A549 (cell line): ENCODE results near the gene BAG5. TPM values are rescaled to one million over a fixed set of nuclear protein-coding genes. Genes with fewer than 3 reads are reported as not detected.

Experiments
- ATAC-seq, 2 experiments: fragments of 200-7000 bp in 1 of 2; fragments of >200 bp in 1 of 2; cut with Nextera tagmentation in 1 of 2; cut with Tn5 transposase in 1 of 2; 3 replicates each; pipeline versions ENCODE4 v1.8.0 to v1.9.1; 2018 to 2020; ENCODE audit warnings: mild to moderate bottlenecking in 1 of 2, moderate library complexity in 1 of 2
- CTCF ChIA-PET: fragments of 300-600 bp; sonication (Branson Sonifier 250); formaldehyde crosslinking; extraction: SDS; loops from one replicate; lab custom pipeline; 2021; ENCODE audit warnings: antibody characterized with exemption, inconsistent platforms; lab: Yijun Ruan, JAX
- POLR2A ChIA-PET: fragments of 350-600 bp; formaldehyde crosslinking; extraction: SDS; loops from one replicate; lab custom pipeline; 2021; ENCODE audit warnings: antibody characterized with exemption, inconsistent platforms; lab: Yijun Ruan, JAX
- DNase-seq, 2 experiments: peaks; one replicate each; pipeline versions ENCODE4 v3.0.0 to v3.0.0-alpha.2; 2011 to 2016; ENCODE audit warnings: low read depth in 1 of 2, low spot score in 1 of 2
- FAIRE-seq: peaks from 2 replicates; lab custom pipeline; 2011; peaks lifted over from hg19 to GRCh38; lab: Jason Lieb, UNC
- H3K27ac ChIP-seq, 2 experiments: fragments of >200 bp; sonication (Bioruptor Twin); formaldehyde crosslinking; 3 replicates each; pipeline ENCODE4 v1.5.1; 2016 to 2017
- H3K4me1 ChIP-seq: fragments of >200 bp; sonication (Bioruptor Twin); formaldehyde crosslinking; 3 replicates; pipeline ENCODE4 v1.6.1; 2016
- H3K4me2 ChIP-seq: fragments of >200 bp; sonication (Bioruptor Twin); formaldehyde crosslinking; 3 replicates; pipeline ENCODE4 v1.6.1; 2016
- H3K4me3 ChIP-seq: fragments of >200 bp; sonication (Bioruptor Twin); formaldehyde crosslinking; 3 replicates; pipeline ENCODE4 v1.5.1; 2016
- H3K9me3 ChIP-seq: fragments of >200 bp; sonication (Bioruptor Twin); formaldehyde crosslinking; 3 replicates; pipeline ENCODE4 v1.6.1; 2016
- BHLHE40 ChIP-seq: IDR thresholded peaks from 2 replicates; pipeline ENCODE4 v1.6.1; 2012; ENCODE audit warnings: low read depth, low read length, inconsistent platforms
- CBX8 ChIP-seq: fragments of 200-600 bp; sonication (generic); IDR thresholded peaks from 2 replicates; pipeline ENCODE4 v1.6.1; 2016
- EHMT2 ChIP-seq: fragments of 200-600 bp; sonication (generic); IDR thresholded peaks from 2 replicates; pipeline ENCODE4 v1.6.1; 2016; ENCODE audit warnings: antibody characterized with exemption, low read depth, mild to moderate bottlenecking, moderate library complexity
- ESRRA ChIP-seq: fragments of 150-350 bp; IDR thresholded peaks from 2 replicates; pipeline ENCODE4 v1.6.1; 2014; ENCODE audit warnings: mild to moderate bottlenecking, low read length, borderline replicate concordance
- FOXS1 ChIP-seq: fragments of 250-450 bp; sonication (Bioruptor Pico); IDR thresholded peaks from 2 replicates; pipeline ENCODE4 v1.5.0; 2020; ENCODE audit warnings: mild to moderate bottlenecking, moderate library complexity
- GATA3 ChIP-seq: IDR thresholded peaks from 2 replicates; pipeline ENCODE4 v1.6.1; 2012; ENCODE audit warnings: borderline replicate concordance
- HDAC2 ChIP-seq: fragments of 200-600 bp; sonication (generic); IDR thresholded peaks from 2 replicates; pipeline ENCODE4 v1.6.1; 2016
- HMGXB4 ChIP-seq: fragments of 250-450 bp; sonication (Bioruptor Pico); IDR thresholded peaks from 2 replicates; pipeline ENCODE4 v1.5.0; 2021; ENCODE audit warnings: mild to moderate bottlenecking, moderate library complexity, borderline replicate concordance
- HOXA7 ChIP-seq: fragments of 250-450 bp; sonication (Bioruptor Pico); IDR thresholded peaks from 2 replicates; pipeline ENCODE4 v1.5.0; 2020; ENCODE audit warnings: mild to moderate bottlenecking, moderate library complexity
- JUN ChIP-seq, 2 experiments: fragments of >200 bp; sonication (Bioruptor Twin); formaldehyde crosslinking; IDR thresholded peaks; 2 replicates in 1 of 2; 3 replicates in 1 of 2; pipeline ENCODE4 v1.6.1; 2016 to 2017
- KDM1A ChIP-seq: fragments of 200-600 bp; sonication (generic); IDR thresholded peaks from 2 replicates; pipeline ENCODE4 v1.6.1; 2016; ENCODE audit warnings: low read depth, mild to moderate bottlenecking
- MAX ChIP-seq: IDR thresholded peaks from 2 replicates; pipeline ENCODE4 v1.6.1; 2012
- MAZ ChIP-seq: fragments of 150-350 bp; IDR thresholded peaks from 2 replicates; pipeline ENCODE4 v1.6.1; 2014; ENCODE audit warnings: antibody characterized with exemption, low read depth, low read length, borderline replicate concordance
- MYC ChIP-seq: IDR thresholded peaks from 2 replicates; pipeline ENCODE4 v1.6.1; 2012; ENCODE audit warnings: mild to moderate bottlenecking, inconsistent platforms, low read length, improper control_type of control experiment, borderline replicate concordance
- PBX3 ChIP-seq: IDR thresholded peaks from 2 replicates; pipeline ENCODE4 v1.6.1; 2012
- PHF8 ChIP-seq: fragments of 200-600 bp; sonication (generic); IDR thresholded peaks from 2 replicates; pipeline ENCODE4 v1.6.1; 2016; ENCODE audit warnings: low read depth, mild to moderate bottlenecking, antibody characterized with exemption, moderate library complexity, borderline replicate concordance
- POLR2A ChIP-seq: IDR thresholded peaks from 2 replicates; pipeline ENCODE4 v1.6.1; 2012; ENCODE audit warnings: mild to moderate bottlenecking, low read length
- POLR2AphosphoS2 ChIP-seq: conservative IDR thresholded peaks from 2 replicates; pipeline ENCODE4 v1.6.1; 2012; ENCODE audit warnings: low read length, improper control_type of control experiment, inconsistent platforms
- RAD21 ChIP-seq, 2 experiments: fragments of >200 bp in 1 of 2; sonication (Bioruptor Twin) in 1 of 2; formaldehyde crosslinking in 1 of 2; IDR thresholded peaks in 1 of 2; conservative IDR thresholded peaks in 1 of 2; 2 replicates in 1 of 2; 3 replicates in 1 of 2; pipeline ENCODE4 v1.6.1; 2012 to 2018; ENCODE audit warnings: inconsistent platforms in 1 of 2
- SMC3 ChIP-seq: fragments of >200 bp; sonication (Bioruptor Twin); formaldehyde crosslinking; IDR thresholded peaks from 3 replicates; pipeline ENCODE4 v1.6.1; 2018; ENCODE audit warnings: inconsistent platforms
- TP53 ChIP-seq: fragments of 250-450 bp; sonication (Bioruptor Pico); IDR thresholded peaks from 2 replicates; pipeline ENCODE4 v1.5.0; 2021; ENCODE audit warnings: mild to moderate bottlenecking, moderate library complexity
- WGBS: methylation state at CpG from one replicate; pipeline ENCODE4 v1.1.6; 2017; ENCODE audit errors: missing lambda C conversion rate; 5-methylcytosine and 5-hydroxymethylcytosine counted together
- polyA plus RNA-seq, 4 experiments: library from polyadenylated mRNA; depleted of rRNA in 3 of 4; stranded (reverse); fragments of >200 nt; fragmentation: RNase III in 1 of 4; extraction: RNeasy Plus Mini Kit Qiagen cat#74134 plus additional on column Dnase treatment in 1 of 4; gene quantifications; 2 replicates in 3 of 4; 3 replicates in 1 of 4; pipeline ENCODE4 v1.2.3, GENCODE V29; 2011 to 2017
- TF ChIP-seq, protein P1 (sequence below): fragments of >200 bp; sonication (Bioruptor Twin); formaldehyde crosslinking; IDR thresholded peaks from 2 replicates; pipeline ENCODE4 v1.6.1; 2016
- TF ChIP-seq, protein P2 (sequence below): fragments of 450-650 bp; IDR thresholded peaks from 2 replicates; pipeline ENCODE4 v1.6.1; 2014; ENCODE audit warnings: antibody characterized with exemption
- TF ChIP-seq, protein P3 (sequence below): IDR thresholded peaks from 2 replicates; pipeline ENCODE4 v1.6.1; 2012; ENCODE audit warnings: low read depth, borderline replicate concordance
- TF ChIP-seq, protein P4 (sequence below): fragments of >200 bp; sonication (Bioruptor Twin); formaldehyde crosslinking; IDR thresholded peaks from 3 replicates; pipeline ENCODE4 v1.5.1; 2016

BAG5 gene
- polyA plus RNA-seq, 2 of the 4 experiments (the other 2 are of a cell fraction), result 20.8 to 24.8 TPM

- Histone ChIP-seq H3K4me3 (peak overlapping the region; percentile 79), H3K27ac (peak overlapping the region; percentile 71 to 88), H3K4me1 (peaks cover 63% of the 10 kb centered on the region), H3K9me3 (no peaks in the 10 kb centered on the region), H3K4me2 (peak overlapping the region; percentile 100)
- CTCF ChIA-PET, result interaction anchor here (1.6 to 10.0 kb wide), 5 partner anchors 12 to 48 kb away, joined by 3 to 489 read pairs (median 59); partner anchors contain the start of genes BAG5 and TRMT61A
- DNase-seq, result no peak
- no peak for FAIRE-seq
- TF ChIP-seq, protein P1, sequence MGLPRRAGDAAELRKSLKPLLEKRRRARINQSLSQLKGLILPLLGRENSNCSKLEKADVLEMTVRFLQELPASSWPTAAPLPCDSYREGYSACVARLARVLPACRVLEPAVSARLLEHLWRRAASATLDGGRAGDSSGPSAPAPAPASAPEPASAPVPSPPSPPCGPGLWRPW, result no peak
- no peak for TF ChIP-seq KDM1A
- no peak for TF ChIP-seq POLR2AphosphoS2
- TF ChIP-seq, protein P2, sequence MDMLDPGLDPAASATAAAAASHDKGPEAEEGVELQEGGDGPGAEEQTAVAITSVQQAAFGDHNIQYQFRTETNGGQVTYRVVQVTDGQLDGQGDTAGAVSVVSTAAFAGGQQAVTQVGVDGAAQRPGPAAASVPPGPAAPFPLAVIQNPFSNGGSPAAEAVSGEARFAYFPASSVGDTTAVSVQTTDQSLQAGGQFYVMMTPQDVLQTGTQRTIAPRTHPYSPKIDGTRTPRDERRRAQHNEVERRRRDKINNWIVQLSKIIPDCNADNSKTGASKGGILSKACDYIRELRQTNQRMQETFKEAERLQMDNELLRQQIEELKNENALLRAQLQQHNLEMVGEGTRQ, result no peak
- TF ChIP-seq, protein P3, sequence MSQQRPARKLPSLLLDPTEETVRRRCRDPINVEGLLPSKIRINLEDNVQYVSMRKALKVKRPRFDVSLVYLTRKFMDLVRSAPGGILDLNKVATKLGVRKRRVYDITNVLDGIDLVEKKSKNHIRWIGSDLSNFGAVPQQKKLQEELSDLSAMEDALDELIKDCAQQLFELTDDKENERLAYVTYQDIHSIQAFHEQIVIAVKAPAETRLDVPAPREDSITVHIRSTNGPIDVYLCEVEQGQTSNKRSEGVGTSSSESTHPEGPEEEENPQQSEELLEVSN, result no peak
- TF ChIP-seq TP53 (CRISPR knock-in tag), result no peak
- no peak for TF ChIP-seq FOXS1 (CRISPR knock-in tag)
- TF ChIP-seq EHMT2, result no peak
- TF ChIP-seq HOXA7 (CRISPR knock-in tag), result no peak
- TF ChIP-seq ESRRA, result no peak
- TF ChIP-seq PHF8, result no peak
- no peak for TF ChIP-seq POLR2A
- no peak for TF ChIP-seq CBX8
- no peak for TF ChIP-seq HMGXB4 (CRISPR knock-in tag)
- ATAC-seq, result peak in 1 of 2 experiments; percentile 2; a peak in 4 of 6 replicates
- POLR2A ChIA-PET, result interaction anchor here (0.7 to 1.4 kb wide), 5 partner anchors 17 to 88 kb away, joined by 3 to 4 read pairs (median 4); no protein-coding TSS in a partner anchor
- WGBS, result 2% methylated on average over 11 of the region's 77 CpGs
These were observed 41.0 kb downstream of the BAG5 start for GRCh38 chr14:103521438-103521950.

DNA sequence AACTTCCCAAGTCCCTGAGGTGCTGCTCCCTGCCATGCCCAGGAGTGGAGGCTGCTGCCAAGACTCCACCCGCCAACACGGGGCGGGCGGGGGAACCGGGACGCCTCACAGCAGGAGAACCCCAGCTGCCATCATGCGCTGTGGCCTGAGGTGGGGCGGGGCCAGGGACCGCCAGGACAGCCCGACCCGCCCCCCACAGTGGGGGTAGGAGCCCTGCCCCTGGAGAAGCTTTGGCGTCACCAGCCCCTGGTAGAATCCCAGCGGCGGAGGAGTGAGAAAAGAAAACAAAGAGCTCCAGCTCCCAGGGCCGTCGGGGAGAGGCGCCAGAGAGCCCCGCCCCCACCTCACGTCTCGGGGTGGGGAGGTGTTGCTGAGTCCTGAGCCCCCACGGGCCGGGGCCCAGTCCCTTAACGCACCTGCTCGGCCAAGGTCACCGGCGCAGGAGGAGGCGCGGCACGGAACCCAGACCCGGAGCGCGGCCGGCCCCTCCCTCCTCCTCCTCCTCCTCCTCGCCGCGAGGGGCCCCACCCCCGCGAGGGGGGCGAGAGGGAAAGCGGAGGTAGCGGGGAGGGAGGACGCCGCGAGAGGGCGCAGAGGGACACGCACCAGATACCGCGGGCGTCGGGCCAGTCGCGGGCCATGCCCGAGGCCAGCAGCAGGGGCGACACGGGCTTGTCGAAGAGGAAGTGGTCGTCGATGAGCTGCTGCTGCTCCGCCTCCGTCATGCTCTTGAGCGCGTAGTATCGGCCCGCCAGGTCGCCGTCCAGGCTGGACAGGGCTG is 41.6 kb downstream of the BAG5 start:
- H3K9me3 ChIP-seq, result no peaks in the 10 kb centered on the region
- TF ChIP-seq TP53 (CRISPR knock-in tag) (no peak), FOXS1 (CRISPR knock-in tag) (no peak), BHLHE40 (no peak), JUN (IDR thresholded peaks at IDR 0.05) (peak in 1 of 2 experiments; percentile 31; a peak in 2 of 5 replicates), RAD21 (conservative IDR thresholded peaks at IDR 0.05 in 1 of 2, IDR thresholded peaks at IDR 0.05 in 1 of 2) (peak in 1 of 2 experiments; percentile 31; a peak in 2 of 5 replicates), MAZ (peak; percentile 87; the same call in 1 of the 2 replicates), HDAC2 (no peak), PBX3 (no peak), GATA3 (no peak), SMC3 (peak; percentile 57), MAX (peak; percentile 77), POLR2A (peak; percentile 19; the same call in 1 of the 2 replicates), MYC (no peak)
- TF ChIP-seq, protein P4, sequence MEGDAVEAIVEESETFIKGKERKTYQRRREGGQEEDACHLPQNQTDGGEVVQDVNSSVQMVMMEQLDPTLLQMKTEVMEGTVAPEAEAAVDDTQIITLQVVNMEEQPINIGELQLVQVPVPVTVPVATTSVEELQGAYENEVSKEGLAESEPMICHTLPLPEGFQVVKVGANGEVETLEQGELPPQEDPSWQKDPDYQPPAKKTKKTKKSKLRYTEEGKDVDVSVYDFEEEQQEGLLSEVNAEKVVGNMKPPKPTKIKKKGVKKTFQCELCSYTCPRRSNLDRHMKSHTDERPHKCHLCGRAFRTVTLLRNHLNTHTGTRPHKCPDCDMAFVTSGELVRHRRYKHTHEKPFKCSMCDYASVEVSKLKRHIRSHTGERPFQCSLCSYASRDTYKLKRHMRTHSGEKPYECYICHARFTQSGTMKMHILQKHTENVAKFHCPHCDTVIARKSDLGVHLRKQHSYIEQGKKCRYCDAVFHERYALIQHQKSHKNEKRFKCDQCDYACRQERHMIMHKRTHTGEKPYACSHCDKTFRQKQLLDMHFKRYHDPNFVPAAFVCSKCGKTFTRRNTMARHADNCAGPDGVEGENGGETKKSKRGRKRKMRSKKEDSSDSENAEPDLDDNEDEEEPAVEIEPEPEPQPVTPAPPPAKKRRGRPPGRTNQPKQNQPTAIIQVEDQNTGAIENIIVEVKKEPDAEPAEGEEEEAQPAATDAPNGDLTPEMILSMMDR, result peak; percentile 57; the same call in 2 of the 3 replicates
- TF ChIP-seq, protein P3, result peak; percentile 77
- TF ChIP-seq, all 56 proteins: peak for 8
- FAIRE-seq (no peak), DNase-seq (peak; percentile 81), ATAC-seq (peak; percentile 31 to 52)
- H3K4me3 ChIP-seq, result peak overlapping the region; percentile 79
- H3K27ac ChIP-seq, result peak overlapping the region; percentile 71 to 88
- WGBS, result 13% methylated on average over 34 of the region's 66 CpGs
- ChIA-PET POLR2A (interaction anchor here (0.7 to 1.4 kb wide), 5 partner anchors 18 to 88 kb away, joined by 3 to 4 read pairs (median 4); no protein-coding TSS in a partner anchor), CTCF (interaction anchor here (1.2 to 10.0 kb wide), 6 partner anchors 11 to 255 kb away, joined by 3 to 489 read pairs (median 56); partner anchors contain the start of genes BAG5 and TRMT61A)
- H3K4me2 ChIP-seq, result peak overlapping the region; percentile 100
- peaks cover 56% of the 10 kb centered on the region for H3K4me1 ChIP-seq
